Adipocyte (in vitro differentiated cells): ENCODE results near the gene ZNF558.

Experiments
- DNase-seq: peaks from one replicate; pipeline ENCODE4 v3.0.0-alpha.2; 2015; ENCODE audit warnings: low read depth
- H3K27me3 ChIP-seq: replicated peaks from 2 replicates; pipeline ENCODE4 v1.7.0; 2013; ENCODE audit warnings: mild to moderate bottlenecking, low read length, moderate library complexity; ENCODE audit not compliant: control insufficient read depth, insufficient read depth
- H3K36me3 ChIP-seq: 2 replicates; pipeline ENCODE4 v1.7.0; 2013; ENCODE audit warnings: low read length, mild to moderate bottlenecking, moderate library complexity; ENCODE audit not compliant: control insufficient read depth, insufficient read depth, severe bottlenecking
- H3K4me1 ChIP-seq: 2 replicates; pipeline ENCODE4 v1.7.0; 2013; ENCODE audit warnings: mild to moderate bottlenecking, low read length, moderate library complexity; ENCODE audit not compliant: control insufficient read depth, insufficient read depth
- H3K4me3 ChIP-seq: 2 replicates; pipeline ENCODE4 v1.7.0; 2013; ENCODE audit warnings: mild to moderate bottlenecking, low read length, moderate library complexity
- H3K9ac ChIP-seq: 2 replicates; pipeline ENCODE4 v1.7.0; 2013; ENCODE audit warnings: mild to moderate bottlenecking, low read length, moderate library complexity
- H3K9me3 ChIP-seq: 2 replicates; pipeline ENCODE4 v1.7.0; 2013; ENCODE audit warnings: mild to moderate bottlenecking, low read length, moderate library complexity; ENCODE audit not compliant: control insufficient read depth

Gene ZNF558

DNA sequence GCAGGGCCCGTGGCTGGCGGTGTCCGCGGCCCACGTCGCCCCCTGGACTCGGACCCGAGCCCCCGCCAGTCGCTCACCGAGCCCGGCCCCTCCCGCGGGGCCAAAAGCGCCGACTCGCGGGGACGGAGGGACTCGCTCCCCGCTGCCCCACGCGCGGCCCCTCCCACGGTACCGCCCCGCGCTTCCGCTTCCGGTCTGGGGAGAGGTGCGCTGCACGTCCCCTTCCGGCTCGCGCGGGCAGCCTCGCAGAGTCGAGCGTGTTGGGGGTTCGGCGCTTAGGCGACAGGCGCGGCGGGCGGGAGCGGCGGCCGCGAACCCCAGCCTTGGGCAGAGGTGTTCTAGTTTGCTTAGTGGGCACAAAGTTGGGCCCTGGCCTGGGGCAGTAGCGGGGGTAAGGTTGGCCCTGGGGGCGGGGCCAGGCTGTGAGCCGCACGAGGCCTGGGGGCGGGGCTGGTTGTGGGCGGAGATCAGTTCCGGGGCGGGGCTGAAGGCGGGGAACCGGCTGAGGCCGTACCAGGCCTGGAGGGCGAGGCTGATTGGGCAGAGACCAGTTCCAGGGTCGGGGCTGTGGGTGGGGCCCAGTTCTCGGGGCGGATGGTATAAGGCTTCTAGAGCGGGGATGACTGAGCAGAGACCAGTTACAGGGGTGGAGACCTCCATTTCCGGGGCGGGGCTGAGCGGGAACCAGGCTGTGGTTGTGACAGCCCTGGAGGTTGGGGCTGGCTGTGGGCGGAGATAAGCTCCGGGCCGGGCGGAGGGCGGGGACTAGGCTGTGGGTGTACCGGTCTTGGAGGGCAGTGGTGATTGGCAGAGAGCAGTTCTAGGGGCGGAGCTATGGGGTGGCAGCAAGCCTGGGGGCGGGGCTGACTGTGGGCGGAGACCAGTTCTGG lies at the start of gene ZNF558, which contains the start of gene MBD3L1:
Gene ZNF558, minus strand, starts transcription at position 173 of the 890 bp plus-strand sequence. CDS start 9,645 bp downstream, outside the sequence.
Gene MBD3L1, plus strand, starts transcription at position 246 of the 890 bp plus-strand sequence. CDS start 10,302 bp downstream, outside the sequence.
- Histone ChIP-seq H3K27me3 (no peaks in the 10 kb centered on the region), H3K36me3 (peaks cover 22% of the 10 kb centered on the region), H3K9ac (peak within 1 kb of the TSS; percentile 98), H3K4me1 (peaks cover 11% of the 10 kb centered on the region), H3K4me3 (peak within 1 kb of the TSS; percentile 95), H3K9me3 (no peaks in the 10 kb centered on the region)
- peak; percentile 98 for DNase-seq

DNA sequence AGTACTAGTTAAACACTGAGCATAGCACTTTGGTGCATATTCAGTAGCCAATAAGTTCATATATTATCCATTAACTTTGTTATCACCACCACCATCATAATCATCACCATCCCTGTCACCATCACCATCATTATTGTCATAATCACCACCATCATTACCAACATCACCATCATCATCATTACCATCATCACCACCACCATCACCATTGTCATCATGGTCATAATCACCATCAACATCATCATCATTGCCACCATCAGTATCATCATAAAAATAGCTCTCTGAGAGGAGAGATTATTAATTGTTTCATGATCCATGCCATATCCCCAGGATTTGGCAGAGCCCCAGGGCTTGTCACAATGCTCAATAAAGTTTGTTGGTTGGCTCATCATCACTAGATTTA lies 49.4 kb upstream of the ZNF558 start:
- H3K9ac ChIP-seq: no peak overlapping the region
- no peaks in the 10 kb centered on the region for H3K27me3 ChIP-seq
- DNase-seq: no peak
- H3K36me3 ChIP-seq: no peaks in the 10 kb centered on the region
- no peaks in the 10 kb centered on the region for H3K4me1 ChIP-seq
- peaks cover 20% of the 10 kb centered on the region for H3K9me3 ChIP-seq
- H3K4me3 ChIP-seq: no peak overlapping the region

DNA sequence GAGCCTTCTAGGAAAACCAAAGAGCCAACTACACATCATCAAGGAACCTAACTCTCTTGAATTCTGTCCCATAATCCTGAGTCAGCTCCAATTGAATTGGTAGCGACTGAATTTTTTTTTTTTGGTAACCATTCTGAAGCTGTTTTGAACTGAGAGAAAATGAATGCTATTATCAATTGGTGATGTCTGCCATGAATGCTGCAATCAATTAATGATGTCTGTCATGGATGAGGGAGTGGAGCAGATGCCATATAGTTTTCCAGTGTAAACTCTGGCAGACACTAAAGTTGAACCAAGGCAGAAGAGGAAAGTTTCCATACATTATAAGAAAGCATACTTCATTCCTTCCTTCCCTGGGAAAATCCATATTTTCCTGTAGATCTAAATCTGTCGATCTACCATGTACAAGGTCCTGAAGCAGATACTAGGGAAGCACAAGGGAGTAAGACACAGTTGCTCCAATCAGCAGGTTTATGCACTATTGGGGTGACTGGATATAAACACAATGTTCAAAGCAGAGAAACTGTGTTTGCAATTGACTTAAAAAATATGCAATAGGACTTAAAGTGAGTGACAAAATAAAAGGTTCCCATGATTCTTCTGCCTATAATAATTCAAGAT lies 48.9 kb upstream of the ZNF558 start:
- Histone ChIP-seq H3K4me3 (no peak overlapping the region), H3K27me3 (no peaks in the 10 kb centered on the region), H3K9me3 (peaks cover 20% of the 10 kb centered on the region), H3K4me1 (no peaks in the 10 kb centered on the region), H3K36me3 (no peaks in the 10 kb centered on the region), H3K9ac (no peak overlapping the region)
- DNase-seq: no peak

DNA sequence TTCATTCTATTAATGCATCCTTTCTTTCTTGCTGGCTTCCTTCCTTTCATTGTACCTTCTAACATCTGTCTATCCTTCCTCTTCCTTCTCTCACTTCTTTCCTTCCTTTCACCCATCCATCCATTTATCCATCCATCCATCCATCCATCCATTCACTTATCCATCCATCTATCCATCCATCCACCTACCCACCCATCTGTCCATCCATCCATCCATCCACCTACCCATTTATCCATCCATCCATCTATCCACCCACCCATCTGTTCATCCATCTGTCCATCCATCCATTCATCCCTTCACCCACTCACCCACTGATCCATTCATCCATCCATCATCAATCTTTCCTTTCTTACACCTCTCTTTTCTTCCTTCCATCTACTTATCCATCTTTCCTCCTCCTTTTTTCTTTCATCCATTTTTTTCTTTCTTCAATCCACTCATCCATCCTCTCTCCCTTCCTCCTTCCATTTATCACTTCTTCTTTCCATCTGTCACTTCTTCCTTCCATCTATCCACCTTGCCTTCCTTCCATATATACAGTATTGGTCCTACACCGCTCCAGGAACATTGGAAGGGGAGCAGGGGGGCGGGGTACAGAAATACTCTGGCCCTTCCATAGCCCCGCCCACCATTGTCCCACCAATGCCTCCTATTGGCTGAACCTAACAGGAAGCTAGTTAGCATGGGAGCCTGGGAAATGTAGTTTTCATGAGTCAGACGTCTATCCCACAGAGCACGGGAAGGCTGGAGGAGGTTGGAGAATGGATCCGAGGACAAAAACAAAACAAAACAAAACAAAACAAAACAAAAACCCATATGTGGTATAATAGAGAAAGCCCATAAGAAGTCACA lies 46.0 kb upstream of the ZNF558 start:
- Histone ChIP-seq H3K36me3 (no peaks in the 10 kb centered on the region), H3K27me3 (no peaks in the 10 kb centered on the region), H3K9me3 (peaks cover 14% of the 10 kb centered on the region), H3K4me3 (no peak overlapping the region), H3K9ac (no peak overlapping the region), H3K4me1 (no peaks in the 10 kb centered on the region)
- DNase-seq: no peak

DNA sequence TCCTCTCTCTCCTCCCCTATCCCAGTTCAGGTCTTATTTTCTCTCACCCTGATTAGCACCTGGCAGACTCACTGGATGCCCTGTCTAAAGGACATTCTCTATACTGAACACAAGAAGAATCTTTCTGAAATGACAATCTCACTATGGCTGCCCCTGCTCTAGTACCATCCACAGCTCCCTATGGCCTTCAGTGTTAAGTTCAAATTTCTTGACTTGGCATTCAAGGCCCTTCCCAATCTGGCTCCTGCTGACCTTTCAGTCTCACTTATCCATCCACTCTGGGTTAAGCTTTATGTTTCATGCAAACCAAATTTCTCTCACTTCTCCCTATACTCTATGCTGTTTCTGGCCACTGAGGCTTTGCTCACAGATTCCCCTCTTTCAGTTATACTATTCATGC lies 34.2 kb upstream of the ZNF558 start:
- Histone ChIP-seq H3K4me3 (no peak overlapping the region), H3K9me3 (peaks cover 2% of the 10 kb centered on the region), H3K4me1 (no peaks in the 10 kb centered on the region), H3K27me3 (no peaks in the 10 kb centered on the region), H3K36me3 (no peaks in the 10 kb centered on the region), H3K9ac (no peak overlapping the region)
- no peak for DNase-seq

DNA sequence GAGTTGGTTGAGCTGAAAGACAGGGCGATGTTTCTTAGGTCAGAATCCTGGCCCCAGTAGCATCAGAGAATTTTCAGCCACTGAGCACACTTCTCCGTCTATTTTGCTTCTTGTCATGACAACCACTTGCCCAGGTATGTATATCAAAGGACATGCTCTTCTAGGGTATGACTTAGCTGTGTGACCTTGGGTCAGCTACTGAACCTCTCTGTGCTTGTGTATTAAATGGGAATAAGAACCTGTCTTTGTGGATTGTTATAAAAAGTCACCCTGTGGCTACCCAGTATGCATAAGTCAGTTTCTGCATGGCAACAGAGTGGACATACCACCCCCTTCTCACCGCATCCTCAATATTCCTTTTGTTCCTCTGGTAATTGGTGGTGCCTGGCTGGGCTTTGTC lies 26.2 kb upstream of the ZNF558 start:
- Histone ChIP-seq H3K36me3 (no peaks in the 10 kb centered on the region), H3K9ac (no peak overlapping the region), H3K4me1 (no peaks in the 10 kb centered on the region), H3K9me3 (no peaks in the 10 kb centered on the region), H3K4me3 (no peak overlapping the region), H3K27me3 (no peaks in the 10 kb centered on the region)
- DNase-seq: no peak

DNA sequence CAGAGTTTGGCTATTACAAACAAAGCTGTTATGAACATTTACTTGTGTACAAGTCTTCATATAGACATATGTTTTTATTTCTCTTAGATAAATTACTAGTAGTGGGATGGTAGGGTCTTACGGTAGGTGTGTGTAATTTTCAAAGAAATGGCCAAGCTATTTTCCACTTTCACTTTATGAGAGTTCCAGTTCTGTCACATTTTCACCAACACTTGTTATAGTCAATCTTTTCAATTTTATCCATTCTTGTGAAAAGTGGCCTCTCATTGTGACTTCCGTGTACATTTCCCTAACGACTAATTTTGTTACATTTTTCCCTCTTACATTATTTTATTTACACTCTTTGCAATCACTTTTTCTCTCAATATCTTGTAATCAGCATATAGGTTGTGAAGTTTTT lies 18.4 kb upstream of the ZNF558 start:
- Histone ChIP-seq H3K9me3 (no peaks in the 10 kb centered on the region), H3K9ac (no peak overlapping the region)
- DNase-seq: no peak

DNA sequence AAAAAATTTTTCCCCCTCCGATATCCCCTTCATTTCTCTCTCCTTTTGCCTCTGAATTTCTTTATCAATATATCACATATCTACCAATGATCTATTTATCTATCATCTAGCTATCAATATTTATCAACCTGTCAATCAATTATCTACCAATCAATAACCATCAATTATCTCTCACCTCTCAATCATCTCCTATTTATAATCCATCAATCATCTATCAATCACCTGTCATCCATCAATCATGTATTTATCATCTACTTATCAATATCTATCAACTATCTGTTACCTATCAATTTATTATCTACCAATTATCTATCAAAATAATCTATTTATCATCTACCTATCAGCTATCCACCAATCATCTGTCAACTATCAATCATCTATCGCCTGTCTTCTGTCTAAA lies 17.1 kb upstream of the ZNF558 start:
- no peak overlapping the region for H3K4me3 ChIP-seq
- DNase-seq: no peak
- H3K9me3 ChIP-seq: no peaks in the 10 kb centered on the region
- no peak overlapping the region for H3K9ac ChIP-seq
- H3K36me3 ChIP-seq: no peaks in the 10 kb centered on the region
- H3K4me1 ChIP-seq: no peaks in the 10 kb centered on the region
- no peaks in the 10 kb centered on the region for H3K27me3 ChIP-seq

More for the DNA sequence above, 18.4 kb upstream of the ZNF558 start:
- Histone ChIP-seq H3K36me3 (no peaks in the 10 kb centered on the region), H3K4me1 (no peaks in the 10 kb centered on the region), H3K27me3 (no peaks in the 10 kb centered on the region), H3K4me3 (no peak overlapping the region)

DNA sequence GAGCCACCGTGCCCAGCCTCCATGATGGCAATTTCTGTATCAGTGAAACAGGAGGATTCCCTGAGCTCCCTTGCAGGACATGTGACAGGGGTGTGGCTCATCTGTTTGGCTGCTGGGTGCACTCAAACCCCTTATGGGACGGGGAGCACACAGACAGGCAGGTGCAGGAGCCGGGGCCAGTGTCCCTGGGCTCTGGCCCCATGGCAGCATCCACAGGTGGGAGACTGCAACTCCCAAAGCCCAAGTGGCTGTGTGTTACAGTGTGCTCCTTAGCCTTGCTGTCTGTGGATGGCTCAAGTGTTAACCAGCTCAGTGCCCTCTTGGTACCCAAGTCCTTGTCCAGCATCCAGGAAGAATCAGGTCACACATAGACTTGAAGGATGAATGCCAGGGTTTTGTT lies 14.7 kb upstream of the ZNF558 start:
- H3K27me3 ChIP-seq: no peaks in the 10 kb centered on the region
- no peaks in the 10 kb centered on the region for H3K36me3 ChIP-seq
- H3K9ac ChIP-seq: no peak overlapping the region
- no peaks in the 10 kb centered on the region for H3K9me3 ChIP-seq
- DNase-seq: no peak
- no peaks in the 10 kb centered on the region for H3K4me1 ChIP-seq
- H3K4me3 ChIP-seq: no peak overlapping the region

DNA sequence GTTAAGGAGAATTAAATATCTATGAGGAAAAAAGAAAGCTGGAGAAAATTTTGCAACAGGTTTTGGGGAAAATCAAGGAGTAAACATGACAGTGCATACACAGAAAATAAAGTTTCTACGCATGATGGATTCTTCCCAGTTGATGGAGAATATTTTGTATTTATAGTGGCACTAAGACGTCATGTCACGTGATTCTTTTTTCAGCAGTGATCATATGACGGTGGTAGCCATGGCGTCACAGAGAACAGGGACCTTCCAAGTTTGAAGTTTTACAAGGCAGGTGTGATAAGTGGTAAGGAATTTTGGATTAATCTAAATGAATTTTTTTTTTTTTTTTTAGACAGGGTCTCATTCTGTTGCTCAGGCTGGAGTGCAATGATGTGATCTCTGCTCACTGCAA lies 8.6 kb upstream of the ZNF558 start:
- no peak overlapping the region for H3K9ac ChIP-seq
- no peaks in the 10 kb centered on the region for H3K4me1 ChIP-seq
- H3K36me3 ChIP-seq: no peaks in the 10 kb centered on the region
- no peaks in the 10 kb centered on the region for H3K27me3 ChIP-seq
- no peaks in the 10 kb centered on the region for H3K9me3 ChIP-seq
- DNase-seq: no peak
- no peak overlapping the region for H3K4me3 ChIP-seq

DNA sequence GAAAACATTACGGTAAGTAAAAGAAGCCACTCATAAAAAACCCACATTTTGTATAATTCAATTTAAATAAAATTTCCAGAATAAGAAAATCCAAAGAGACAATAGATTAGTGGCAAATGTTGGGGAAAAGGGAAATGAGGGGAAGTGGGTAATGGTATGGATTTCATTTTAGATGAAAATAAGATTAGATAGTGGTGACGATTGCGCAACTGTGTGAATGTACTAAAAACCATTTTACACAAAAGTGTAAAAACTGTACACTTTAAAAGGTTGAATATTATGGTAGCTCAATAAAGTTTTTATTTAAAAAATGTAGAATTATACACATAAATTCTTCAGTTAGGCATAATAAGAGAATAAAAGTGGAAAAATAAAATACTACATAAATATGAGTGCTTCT lies 3.8 kb upstream of the ZNF558 start:
- no peak for DNase-seq
- H3K9ac ChIP-seq: no peak overlapping the region
- peaks cover 10% of the 10 kb centered on the region for H3K4me1 ChIP-seq
- no peaks in the 10 kb centered on the region for H3K36me3 ChIP-seq
- H3K9me3 ChIP-seq: no peaks in the 10 kb centered on the region
- no peaks in the 10 kb centered on the region for H3K27me3 ChIP-seq
- H3K4me3 ChIP-seq: no peak overlapping the region
